Kidney capillary endothelial cell (primary cell): ENCODE results near the gene TRIM17.
"Not testable (repeated sequence)": the region's sequence is repeated elsewhere in the genome, so short reads cannot be mapped to it uniquely, and the experiment has no call there.

Experiments used
- DNase-seq: peaks from one replicate; pipeline ENCODE4 v3.0.0-alpha.2; 2018; ENCODE audit warnings: low spot score

Gene TRIM17

DNA sequence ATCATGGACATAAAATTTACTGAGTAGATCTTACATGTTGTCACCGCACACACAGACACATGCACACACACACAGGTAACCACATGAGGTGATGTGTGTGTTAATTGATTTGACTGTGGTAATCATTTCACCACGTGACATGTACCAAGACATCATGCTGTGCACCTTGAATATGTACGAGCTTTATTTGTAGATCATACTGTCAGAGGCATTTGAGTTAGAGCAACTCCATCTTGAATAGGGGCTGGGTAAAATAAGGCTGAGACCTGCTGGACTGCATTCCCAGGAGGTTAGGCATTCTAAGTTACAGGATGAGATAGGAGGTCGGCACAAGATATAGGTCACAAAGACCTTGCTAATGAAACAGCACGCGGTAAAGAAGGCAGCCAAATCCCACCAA lies 31.7 kb upstream of the TRIM17 start:
- no peak for DNase-seq

DNA sequence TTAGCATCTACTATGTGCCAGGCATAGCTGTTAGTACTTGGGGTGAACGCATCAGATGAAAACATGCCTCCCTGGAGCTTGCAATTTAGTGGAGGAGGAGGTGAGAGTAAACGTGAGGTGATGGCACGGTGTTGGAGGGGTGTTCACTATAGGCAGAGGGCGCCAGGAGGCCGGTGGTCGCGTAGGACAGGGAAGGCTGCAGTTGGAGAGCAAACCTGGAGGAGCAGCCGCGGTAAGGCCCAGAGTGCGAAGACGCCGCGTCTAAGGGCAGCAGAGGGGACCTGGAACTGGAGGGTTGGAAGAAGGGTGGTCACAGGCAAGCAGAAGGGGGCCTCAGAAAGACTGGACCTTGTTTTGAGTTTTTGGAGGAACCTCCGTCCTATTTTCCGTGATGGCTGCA lies 30.2 kb upstream of the TRIM17 start:
- DNase-seq, result no peak

DNA sequence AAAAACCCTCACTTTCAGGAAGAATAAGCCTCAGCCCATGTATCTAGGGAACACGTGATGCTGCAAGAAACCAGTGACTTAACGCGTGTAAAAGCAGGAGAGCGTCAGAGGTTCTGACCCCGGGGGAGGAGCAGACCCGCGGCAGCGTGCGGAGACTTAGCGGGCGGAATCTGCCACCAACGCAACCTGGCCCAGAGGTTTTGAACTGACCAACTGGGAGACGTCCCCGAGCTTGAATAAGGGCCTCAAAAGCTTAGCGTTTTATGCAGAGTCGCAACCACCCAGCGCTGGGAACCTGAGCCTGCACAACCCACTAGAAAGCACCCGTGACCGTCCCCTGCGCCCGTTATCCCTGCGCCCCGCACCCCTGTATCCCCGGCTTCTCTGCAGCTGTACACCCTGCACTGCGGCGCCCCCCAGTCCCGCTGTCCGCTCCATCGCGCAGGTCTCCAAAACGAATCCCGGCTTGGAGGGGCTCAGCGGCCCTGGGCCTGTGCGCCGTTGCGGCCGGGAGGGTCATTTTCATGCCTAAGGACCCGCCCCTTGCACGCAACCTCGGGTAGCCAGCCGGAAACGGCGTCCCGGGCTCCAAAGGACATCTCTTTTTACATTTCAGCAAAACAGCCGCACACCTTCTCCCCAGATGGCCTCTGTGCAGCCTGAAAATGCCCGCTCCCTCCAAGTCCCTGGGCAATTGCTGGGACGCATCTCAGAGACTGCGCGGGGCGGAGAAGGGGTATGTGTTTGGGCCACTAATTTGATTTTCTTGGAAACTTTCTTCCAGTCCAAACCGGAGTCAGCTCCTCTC lies 29.4 kb upstream of the TRIM17 start:
- no peak for DNase-seq

DNA sequence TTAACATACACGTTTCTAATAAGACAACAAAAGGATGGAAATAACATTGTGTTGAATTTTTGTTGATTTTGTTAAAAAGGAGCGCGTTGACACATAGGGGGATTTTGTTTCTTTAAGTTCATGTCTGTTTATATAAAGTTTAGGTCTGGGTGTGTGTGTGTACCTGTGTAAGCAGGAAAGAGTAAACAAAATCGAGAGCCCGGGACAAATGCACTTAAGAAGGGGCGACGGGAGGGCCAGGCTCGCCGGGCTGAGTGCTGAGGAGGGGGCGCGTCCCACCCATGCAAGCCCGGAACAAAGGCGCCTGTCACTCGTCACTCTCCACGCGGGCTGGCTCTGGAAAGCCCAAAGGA lies 28.8 kb upstream of the TRIM17 start:
- no peak for DNase-seq

DNA sequence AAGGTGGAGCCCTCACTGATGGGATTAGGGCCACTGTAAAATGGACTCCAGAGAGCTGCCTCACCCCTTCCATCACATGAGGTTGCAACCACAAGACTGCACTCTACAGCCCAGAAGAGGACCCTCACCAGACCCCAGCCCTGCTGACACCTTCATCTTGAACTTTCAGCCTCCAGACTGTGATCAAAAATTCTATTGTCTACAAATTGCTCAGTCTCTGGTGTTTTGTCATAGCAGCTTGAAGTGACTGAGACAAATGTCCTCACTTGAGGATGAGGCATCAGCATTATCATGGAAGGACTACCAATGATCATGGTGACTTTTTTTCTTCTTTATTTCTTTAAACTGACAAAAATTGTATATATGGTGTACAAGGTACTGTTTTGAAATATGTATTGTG lies 26.7 kb upstream of the TRIM17 start:
- DNase-seq, result no peak

DNA sequence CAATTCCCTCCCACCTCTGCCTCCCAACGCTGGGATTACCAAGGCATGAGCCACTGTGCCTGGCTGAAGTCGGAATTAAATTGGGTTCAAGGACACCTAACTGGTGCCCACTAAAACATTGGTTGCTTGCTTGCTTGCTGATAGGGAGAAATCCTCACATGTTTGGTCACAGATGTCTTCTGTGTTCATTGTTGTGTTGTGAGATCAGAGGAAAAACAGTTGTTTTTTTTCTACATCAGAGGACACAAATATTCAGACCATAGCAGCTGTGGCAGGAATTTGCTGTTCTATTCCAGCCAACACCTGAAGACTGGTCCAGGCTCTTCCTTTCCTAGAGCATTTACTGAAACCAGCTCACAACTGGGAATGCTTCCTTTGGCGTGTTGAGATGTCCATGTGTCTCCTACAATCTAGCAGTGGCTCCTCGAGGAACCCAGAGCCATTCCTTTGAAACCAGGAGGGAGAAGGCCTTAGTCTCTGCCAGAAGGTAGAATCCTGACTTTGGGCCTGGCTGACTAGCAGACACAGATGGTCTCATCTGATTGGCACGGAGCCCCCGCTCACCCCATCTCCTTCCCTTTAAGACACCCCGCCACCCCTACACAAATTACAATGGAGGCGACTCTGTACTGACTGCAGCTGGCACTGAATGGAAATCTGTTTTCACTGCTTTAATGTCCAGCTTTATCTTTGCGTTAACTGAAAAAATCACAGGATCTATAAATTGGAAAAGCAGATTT lies 24.3 kb upstream of the TRIM17 start:
- no peak for DNase-seq

DNA sequence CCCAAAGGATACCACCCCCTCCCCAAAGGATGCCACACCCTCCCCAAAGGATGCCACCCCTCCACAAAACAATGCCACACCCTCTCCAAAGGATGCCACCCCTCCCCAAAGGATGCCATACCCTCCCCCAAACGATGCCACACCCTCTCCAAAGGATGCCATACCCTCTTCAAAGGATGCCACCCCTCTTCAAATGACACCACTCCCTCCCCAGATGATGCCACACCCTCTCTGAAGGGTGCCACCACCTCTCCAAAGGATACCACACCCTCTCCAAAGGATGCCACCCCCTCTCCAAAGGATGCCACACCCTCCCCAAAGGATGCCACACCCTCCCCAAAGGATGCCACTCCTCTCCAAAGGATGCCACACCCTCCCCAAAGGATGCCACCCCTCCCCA lies 21.6 kb upstream of the TRIM17 start:
- no peak for DNase-seq

DNA sequence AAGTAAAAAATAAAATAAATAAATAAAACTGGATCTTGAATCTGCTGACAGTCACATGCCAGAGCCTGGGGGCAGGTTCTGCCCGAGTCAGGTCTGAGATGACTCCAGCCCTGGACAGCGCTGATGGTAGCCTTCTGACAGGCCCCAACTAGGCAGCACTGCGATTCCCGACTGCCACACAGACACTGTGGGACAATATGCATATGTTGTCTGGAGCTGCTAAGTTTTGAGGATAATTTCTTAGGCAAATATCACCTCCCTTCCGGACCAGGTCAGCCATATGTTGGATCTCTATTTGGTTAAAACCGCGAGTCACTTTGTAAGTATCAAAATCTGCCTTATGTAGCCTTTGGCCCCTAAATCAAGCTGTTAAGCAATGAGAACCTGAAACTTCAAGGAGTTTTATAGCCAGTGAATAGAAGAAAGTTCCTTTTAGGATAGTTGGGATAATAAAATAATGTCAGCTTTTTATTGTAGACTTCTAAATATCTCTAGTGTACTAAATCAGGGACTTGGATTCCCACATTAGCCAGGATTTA lies 20.8 kb upstream of the TRIM17 start:
- DNase-seq, result no peak

DNA sequence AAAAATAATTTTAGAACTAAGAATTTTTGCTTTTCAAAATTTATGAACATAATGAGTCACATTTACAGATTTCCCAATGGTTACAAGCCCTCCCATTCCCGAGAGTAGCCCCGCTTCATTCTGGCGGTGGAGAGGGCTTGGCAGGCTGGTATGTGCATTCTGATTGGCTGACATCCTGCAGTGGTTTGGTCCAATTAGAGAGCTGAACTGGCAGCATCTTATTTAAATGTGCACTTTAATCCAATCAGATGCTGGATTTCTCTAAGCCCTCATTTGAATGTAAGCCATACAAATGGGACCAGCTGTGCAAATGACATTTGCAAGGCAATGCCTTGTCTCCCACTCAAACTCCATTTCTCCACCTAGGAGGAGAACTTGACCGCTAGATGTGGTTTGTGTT lies 18.0 kb upstream of the TRIM17 start:
- DNase-seq, result no peak

DNA sequence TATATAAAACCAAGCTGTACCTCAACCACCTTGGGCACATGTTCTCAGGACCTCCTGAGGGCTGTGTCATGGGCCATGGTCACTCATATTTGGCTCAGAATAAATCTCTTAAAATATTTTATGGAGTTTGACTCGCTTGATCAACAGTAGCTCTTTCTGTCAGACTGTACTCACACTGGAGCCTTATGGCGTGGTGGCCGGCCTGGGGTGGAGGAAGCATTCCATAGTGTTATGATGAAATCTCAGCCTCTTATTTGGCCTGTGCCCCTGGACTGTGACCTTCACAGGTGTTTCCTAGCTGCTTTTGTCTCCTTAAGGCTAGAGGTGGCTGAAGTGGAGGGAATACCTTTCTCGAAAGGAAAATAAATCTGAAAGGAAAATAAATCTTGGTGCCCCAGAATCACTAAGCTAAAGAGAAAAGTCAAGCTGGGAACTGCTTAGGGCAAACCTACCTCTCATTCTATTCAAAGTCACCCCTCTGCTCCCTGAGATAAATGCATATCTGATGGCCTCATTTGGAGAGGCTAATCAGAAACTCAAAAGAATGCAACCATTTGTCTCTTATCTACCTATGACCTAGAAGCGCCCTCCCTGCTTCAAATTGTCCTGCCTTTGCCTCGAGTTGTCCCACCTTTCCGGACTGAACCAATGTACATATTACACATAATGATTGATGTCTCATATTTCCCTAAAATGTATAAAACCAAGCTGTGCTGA lies 16.8 kb upstream of the TRIM17 start:
- DNase-seq, result not testable (repeated sequence)

DNA sequence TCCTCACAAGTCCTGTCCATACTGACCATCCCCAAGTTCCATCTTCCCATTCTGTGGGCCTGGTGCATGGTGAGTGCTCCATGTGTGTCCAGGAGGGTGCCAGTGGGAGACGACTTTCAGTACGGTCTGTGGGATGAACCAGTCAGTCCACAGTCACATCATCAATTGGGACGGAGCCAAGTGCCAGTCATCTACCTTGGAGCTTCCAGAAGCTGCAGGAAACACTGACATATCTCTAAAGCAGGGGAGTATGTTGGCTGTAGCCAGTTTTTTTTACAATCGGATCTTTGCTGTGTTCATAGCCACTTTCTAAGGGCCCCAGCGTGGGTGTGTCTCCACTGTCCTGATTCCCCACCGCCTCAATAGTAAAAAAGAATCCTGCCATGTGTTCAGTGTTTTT lies 13.6 kb upstream of the TRIM17 start:
- no peak for DNase-seq

DNA sequence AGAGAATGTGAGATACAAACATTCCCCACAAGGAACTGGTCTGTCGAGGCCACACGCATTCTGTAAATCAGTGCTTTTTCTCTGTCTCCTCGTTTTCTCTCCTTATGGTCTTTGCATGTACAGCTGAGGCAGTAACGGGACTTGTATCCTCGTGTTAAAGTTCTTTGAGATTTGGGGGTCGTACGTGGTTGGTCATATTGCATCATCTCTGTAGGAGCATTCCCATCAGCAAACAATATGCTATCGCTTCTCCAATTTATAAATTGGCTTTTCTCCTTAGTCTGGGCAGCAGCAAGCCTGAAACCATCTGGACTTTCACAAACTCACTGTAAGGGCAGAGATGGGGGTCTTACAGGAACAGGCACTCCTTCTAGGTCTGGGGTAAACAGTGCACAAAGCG lies 13.0 kb upstream of the TRIM17 start:
- DNase-seq, result no peak

DNA sequence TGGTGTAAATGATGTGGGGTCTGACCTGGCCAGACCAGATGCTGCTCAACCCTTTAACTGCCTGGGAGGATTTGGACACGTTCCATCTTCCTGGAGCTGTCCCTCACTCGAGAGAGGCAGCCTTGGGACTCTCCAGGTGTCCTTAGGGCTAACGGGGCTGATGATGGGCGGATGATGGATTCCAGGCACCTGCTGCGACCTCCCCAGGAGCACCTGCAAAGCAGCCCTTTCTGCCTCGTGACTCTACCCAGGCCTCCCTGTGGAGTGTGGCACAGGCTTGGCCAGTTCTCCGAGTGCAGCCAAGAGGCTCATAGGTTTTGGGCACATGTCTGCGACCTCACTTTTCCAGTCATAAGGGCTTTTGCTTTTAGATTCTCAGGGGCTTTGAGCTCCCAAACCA lies 12.3 kb upstream of the TRIM17 start:
- no peak for DNase-seq

DNA sequence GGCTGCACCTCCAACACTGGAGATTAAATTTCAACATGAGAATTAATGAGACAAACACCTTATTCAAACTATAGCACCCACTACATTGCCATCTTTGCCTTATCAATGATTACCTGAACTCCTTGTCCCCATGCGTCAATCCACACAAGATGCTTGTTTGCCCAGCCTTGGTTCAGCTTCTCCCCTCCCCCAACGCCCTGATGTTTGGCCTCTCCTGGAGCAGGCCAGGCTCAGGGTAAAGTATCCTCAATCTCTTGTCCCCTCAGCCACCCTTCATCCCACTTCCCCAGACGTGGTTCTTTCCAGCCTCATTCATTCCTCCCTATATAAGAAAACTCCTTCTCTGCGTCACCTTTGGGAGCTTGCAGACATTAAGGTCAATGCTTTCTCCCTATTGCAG lies 11.8 kb upstream of the TRIM17 start:
- no peak for DNase-seq

DNA sequence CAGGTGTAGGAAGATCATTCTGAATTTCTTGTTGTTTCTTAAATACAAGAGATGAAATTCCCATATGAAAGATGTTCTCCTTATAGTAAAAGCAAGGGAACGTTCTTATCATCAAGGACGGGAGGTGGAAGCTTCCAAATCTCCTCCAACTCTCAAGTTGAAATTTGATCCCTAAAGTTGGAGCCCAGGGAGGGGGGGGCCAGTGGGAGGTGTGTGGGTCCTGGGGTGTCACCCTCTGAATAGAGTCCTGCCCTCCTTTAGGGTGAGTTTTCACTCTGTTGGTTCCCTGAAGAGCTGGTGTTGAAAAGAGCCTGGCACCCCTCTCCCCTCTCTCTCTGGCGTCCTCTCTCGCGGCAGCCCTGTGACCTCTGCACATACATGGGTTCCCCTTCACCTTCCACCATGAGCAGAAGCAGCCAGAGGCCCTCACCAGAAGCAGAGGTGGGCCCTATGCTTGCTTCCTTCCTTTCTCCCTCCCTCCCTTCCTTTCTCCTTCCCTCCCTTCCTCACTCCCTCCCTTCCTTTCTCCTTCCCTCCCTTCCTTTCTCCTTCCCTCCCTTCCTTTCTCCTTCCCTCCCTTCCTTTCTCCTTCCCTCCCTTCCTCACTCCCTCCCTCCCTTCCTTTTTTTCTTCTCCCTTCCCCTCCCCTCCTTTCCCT lies 10.0 kb upstream of the TRIM17 start:
- no peak for DNase-seq

DNA sequence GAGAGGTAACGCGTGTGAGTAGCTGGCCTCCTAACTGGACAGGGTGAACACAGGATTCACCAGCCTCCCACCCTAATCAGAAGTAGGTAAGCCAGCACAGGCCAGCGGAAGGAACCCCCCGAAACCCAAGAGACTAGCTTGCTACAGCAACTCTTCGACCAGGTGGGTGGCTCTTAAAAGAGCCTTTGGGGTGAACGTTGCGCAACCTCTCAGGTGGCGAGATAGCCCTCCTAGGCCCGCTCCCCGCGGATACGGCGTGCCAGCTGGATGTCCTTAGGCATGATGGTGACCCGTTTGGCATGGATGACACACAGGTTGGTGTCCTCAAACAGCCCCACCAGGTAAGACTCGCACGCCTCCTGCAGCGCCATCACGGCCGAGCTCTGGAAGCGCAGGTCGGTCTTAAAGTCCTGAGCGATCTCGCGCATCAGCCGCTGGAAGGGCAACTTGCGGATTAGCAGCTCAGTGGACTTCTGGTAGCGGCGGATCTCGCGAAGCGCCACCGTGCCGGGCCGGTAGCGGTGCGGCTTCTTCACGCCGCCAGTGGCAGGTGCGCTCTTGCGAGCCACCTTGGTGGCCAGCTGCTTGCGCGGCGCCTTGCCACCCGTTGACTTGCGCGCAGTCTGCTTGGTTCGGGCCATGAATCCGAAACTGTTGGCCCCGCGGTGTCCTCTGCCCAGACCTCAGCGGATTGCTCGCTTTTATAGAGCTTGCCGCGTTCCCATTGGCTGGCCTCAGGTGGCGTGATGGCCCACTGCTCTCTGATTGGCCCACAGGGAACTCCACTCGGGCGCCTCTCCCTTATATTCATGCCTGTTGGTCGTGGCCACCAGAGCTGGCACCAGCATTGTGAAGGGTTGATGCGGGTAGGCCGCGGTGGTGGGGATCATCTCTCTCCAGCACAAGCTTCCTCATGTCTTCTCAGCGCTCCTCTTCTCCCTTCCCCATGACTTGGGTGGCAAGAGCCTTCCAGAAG lies 8.3 kb upstream of the TRIM17 start:
- no peak for DNase-seq

DNA sequence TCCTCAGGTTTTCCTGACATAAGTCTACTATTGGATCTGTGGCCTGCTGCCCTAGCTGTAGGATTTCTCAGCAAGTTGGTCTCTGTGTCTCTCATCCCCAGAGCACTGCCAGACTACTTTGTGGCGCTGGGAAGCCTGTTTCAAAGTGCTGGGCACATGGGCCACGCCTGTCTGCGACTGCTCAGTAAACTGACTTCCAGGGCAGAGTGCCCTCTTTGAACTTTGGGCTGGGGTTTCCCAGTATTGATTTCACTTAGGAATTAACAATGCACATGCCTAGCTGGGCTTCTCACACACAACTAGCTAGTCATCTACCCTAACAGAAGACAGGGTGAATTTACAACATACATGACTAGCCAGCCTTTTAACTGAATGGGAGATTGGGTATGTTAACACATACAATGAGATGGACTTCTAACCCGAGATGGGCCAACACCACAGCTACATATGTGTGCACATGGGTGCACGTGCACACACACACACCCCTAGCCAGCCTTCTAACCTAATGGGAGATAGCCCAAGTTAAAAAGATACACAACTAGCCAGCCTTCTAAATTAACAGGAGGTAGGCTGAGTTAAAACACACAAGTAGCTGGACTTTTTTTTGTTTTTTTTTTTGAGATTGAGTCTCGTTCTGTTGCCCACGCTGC lies 6.9 kb upstream of the TRIM17 start:
- DNase-seq, result no peak

DNA sequence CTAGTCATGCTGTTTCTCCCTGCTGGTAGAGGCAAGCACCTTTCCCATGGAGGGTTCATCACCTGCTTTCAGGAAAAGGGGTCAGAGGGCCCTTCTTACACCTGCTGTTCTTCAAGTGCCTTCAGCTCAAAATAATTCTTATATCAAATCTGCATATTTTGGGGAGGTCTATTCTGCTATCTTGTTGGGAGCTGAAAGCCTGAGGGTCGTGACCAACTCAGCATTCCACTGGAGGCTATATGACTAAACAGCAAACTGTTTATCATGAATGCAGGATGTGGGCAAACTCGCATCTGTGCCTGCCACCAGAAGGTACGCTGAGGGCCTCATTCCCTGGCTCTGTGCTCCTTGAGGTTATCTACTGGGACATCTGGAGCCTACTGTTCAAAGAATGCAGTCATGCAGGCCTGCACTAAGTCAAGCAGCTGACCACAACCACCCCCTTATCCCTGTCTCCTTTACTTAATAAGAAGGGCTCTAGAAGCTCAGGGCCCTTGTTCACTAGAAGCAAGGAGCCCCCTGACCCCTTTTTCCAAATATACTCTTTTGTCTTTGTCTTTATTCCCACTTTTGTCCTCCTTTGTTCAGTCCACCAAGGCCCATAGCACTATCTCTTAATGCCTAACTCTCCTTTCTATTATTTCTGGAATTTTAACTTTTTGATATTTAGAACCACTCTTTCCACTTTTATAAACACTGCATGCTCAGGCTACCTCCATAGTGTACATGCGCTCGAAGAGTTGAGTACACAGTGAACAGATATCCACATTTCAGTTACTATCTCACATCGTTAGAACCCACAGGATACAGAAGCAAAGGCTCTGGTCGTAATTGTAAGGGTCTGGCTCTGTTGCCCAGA lies 4.5 kb upstream of the TRIM17 start:
- no peak for DNase-seq

DNA sequence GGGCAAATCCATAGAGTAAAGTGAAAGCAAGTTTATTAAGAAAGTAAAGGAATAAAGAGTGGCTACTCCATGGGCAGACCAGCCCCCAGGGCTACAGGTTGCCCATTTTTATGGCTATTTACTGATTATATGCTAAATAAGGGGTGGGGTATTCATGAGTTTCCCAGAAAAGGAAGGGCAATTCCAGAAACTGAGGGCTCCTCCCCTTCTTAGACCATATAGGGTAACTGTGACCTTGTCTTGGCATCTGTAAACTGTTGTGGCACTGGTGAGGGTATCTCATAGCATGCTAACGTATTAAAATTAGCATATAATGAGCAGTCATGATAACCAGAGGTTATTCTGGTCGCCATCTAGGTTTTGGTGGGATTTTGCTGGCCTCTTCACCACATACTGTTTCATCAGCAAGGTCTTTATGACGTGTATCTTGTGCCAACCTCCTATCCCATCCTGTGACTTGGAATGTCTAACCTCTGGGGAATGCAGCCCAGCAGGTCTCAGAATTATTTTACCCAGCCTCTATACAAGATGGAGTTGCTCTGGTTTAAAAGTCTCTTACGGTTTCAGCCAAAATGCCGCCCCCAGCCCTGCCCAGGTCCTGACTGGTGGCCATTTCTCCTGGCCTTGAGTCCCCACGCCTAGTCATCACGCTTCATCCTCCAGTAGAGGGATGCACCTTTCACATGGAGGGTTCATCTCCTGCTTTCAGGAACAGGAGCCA lies 982 bp upstream of the TRIM17 start:
- no peak for DNase-seq
